Measurements from ENCODE around the gene MALT1. TPM values are rescaled to one million over a fixed set of nuclear protein-coding genes. Genes with fewer than 3 reads are reported as not detected.

Gene MALT1, protein sequence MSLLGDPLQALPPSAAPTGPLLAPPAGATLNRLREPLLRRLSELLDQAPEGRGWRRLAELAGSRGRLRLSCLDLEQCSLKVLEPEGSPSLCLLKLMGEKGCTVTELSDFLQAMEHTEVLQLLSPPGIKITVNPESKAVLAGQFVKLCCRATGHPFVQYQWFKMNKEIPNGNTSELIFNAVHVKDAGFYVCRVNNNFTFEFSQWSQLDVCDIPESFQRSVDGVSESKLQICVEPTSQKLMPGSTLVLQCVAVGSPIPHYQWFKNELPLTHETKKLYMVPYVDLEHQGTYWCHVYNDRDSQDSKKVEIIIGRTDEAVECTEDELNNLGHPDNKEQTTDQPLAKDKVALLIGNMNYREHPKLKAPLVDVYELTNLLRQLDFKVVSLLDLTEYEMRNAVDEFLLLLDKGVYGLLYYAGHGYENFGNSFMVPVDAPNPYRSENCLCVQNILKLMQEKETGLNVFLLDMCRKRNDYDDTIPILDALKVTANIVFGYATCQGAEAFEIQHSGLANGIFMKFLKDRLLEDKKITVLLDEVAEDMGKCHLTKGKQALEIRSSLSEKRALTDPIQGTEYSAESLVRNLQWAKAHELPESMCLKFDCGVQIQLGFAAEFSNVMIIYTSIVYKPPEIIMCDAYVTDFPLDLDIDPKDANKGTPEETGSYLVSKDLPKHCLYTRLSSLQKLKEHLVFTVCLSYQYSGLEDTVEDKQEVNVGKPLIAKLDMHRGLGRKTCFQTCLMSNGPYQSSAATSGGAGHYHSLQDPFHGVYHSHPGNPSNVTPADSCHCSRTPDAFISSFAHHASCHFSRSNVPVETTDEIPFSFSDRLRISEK
- polyA plus RNA-seq (2012; ENCODE audit: missing spikeins), result 44.0 TPM

DNA sequence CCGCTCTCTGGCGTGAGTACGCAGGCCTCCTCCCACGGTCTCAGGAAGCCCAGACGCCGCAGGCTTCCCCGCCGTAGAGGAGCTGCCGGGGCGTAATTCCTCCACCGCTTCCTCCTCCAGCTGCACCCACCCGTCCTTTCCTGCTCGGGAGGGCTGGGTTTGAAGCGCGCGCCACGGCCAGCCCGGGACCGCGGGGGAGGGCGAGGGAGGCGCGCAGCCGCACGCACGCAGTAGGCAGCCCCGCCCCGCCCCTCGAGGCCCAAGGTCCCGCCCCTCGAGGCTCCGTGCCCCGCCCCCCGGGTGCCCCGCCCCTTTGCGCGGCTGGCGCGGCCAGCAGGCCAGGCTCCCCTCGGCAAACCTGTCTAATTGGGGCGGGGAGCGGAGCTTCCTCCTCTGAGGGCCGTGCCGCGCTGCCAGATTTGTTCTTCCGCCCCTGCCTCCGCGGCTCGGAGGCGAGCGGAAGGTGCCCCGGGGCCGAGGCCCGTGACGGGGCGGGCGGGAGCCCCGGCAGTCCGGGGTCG, at the start of gene MALT1:
MALT1 (plus strand) TSS at position 355 of the 521 bp plus-strand sequence. CDS start 179 bp downstream, outside the sequence.
- FAIRE-seq (peak; percentile 98), DNase-seq (ENCODE audit: insufficient read length) (peak; percentile 81)
- TF ChIP-seq POLR2A (IDR thresholded peaks at IDR 0.05; ENCODE audit: low read depth, low read length) (peak; percentile 96), POLR2AphosphoS5 (IDR thresholded peaks at IDR 0.05; ENCODE audit: low read depth, low read length) (peak; percentile 69; the same call in 1 of the 2 replicates), TAF1 (IDR thresholded peaks at IDR 0.05; ENCODE audit: borderline replicate concordance, low read depth, low read length) (peak; percentile 93)

DNA sequence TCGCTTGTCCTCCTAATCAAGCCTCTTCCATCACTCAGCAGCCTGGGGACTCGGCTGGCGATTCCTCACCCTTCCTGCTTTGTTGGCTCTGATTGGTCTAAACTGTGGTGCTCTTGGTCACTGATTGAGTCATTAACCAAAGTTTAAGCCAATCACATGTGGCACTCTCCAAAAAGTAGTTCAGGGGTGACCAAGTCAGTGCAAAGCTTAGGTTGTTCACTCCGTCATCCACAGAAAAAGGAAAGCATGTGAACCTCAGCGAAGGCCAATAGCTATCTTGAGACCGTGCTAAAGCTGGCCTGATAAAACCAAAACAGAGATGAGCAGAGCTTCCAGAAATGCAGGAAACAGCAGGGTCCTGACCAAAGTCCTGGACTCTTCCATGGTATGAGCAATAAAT, 47.3 kb upstream of the MALT1 start:
- TF ChIP-seq TAF1 (IDR thresholded peaks at IDR 0.05; ENCODE audit: borderline replicate concordance, low read depth, low read length) (no peak), POLR2A (IDR thresholded peaks at IDR 0.05; ENCODE audit: low read depth, low read length) (no peak), POLR2AphosphoS5 (IDR thresholded peaks at IDR 0.05; ENCODE audit: low read depth, low read length) (no peak)

DNA sequence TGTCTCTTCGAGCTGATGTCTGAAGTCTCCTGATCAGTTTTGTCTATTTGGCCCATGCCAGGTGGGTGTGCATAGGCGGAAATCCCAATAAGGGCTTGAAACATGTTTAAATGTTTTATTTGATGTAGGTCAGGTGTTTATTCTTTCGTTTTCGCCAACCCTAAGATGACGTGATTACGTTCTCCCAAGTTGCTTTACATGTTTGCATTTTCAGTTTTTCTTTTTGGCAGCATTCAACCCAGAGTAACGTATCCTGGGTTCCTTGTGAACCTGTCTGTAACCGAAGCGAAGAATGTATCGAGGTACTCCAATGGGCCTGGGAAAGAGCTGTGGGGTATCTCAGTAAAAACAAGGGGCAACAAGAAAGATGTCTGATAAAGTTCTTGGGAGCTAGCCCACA, 45.4 kb upstream of the MALT1 start:
- TF ChIP-seq POLR2AphosphoS5 (IDR thresholded peaks at IDR 0.05; ENCODE audit: low read depth, low read length), result no peak
- TF ChIP-seq TAF1 (IDR thresholded peaks at IDR 0.05; ENCODE audit: borderline replicate concordance, low read depth, low read length), result no peak
- no peak for TF ChIP-seq POLR2A (IDR thresholded peaks at IDR 0.05; ENCODE audit: low read depth, low read length)
- FAIRE-seq (peak; percentile 38), DNase-seq (ENCODE audit: insufficient read length) (no peak)

More for the DNA sequence above, 47.3 kb upstream of the MALT1 start:
- FAIRE-seq (no peak), DNase-seq (ENCODE audit: insufficient read length) (no peak)

DNA sequence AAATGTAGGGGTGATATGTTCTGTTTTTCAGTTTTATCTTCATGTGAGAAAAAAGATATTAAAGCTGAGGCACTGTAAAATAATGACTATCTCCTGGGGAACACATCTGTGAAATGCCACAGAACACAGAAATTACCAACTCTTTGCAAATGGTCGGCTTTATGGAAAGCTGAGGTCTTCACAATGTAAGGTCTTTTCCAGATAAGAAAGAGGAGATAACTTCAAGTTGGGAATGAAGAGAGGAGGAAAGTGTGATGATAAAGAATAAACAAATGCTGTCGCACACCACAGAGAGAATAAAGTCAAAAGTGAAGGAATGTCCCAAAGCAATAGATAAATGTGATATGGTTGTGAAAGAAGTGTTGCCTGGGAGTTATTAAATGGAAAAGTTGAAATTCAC, 41.2 kb upstream of the MALT1 start:
- FAIRE-seq, result no peak
- TF ChIP-seq POLR2A (IDR thresholded peaks at IDR 0.05; ENCODE audit: low read depth, low read length), result no peak
- no peak for TF ChIP-seq TAF1 (IDR thresholded peaks at IDR 0.05; ENCODE audit: borderline replicate concordance, low read depth, low read length)
- TF ChIP-seq POLR2AphosphoS5 (IDR thresholded peaks at IDR 0.05; ENCODE audit: low read depth, low read length), result no peak
- DNase-seq (ENCODE audit: insufficient read length), result no peak

DNA sequence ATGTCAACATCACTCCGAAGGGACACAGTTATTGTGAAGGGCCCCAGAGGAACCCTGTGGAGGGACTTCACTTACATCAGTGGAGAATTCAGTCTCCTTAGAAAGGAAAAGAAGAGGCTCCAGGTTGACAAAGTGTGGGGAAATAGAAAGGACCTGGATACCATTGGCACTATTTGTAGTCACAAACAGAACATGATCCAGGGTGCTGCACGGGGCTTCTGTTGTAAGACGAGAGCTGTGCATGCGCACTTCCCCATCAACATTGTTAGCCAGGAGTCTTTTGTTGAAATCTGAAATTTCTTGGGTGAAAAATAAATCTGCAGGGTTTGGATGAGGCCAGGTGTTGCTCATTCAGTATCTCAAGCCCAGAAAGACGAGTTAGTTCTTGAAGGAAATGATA, 40.0 kb upstream of the MALT1 start:
- FAIRE-seq (no peak), DNase-seq (ENCODE audit: insufficient read length) (no peak)
- TF ChIP-seq POLR2AphosphoS5 (IDR thresholded peaks at IDR 0.05; ENCODE audit: low read depth, low read length), result no peak
- TF ChIP-seq TAF1 (IDR thresholded peaks at IDR 0.05; ENCODE audit: borderline replicate concordance, low read depth, low read length), result no peak

DNA sequence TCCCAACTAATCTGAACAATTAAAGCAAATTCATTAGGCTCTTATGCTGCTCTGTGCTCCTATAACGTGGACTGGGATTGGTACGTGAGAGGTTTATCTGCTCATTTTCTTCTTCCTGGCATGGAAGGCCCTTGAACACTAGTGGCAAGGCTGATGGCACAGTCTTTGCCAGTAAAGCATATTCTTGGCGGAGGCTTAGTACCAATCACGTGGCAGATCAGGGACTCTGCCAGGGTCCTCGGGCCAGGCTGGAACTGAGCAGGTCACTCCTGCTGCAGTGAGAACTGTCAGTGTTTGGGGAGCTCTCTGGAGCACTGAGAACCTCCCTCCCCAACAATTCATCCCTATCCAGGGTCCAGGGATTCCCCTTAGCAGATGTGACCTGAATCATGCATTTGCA, 38.7 kb upstream of the MALT1 start:
- no peak for DNase-seq (ENCODE audit: insufficient read length)
- no peak for FAIRE-seq
- no peak for TF ChIP-seq TAF1 (IDR thresholded peaks at IDR 0.05; ENCODE audit: borderline replicate concordance, low read depth, low read length)
- TF ChIP-seq POLR2A (IDR thresholded peaks at IDR 0.05; ENCODE audit: low read depth, low read length), result no peak

DNA sequence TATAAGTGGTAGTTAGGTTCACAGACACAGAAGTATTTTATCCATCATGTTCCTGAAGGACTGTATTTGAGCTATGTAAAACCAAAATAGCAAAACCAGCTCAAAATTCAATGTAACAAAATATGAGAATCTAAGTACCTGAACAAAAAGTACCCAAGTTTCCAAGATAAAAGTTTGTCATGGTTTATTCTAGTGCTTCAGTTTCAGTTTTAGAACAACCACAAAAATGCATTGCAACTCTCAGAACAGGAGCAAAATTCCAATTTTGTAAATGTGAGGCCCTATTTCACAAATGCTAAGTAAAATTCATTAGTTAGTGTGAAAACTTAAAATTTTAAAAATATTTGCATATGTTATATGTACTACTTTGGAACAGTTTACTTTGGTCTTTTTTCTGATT, 37.4 kb upstream of the MALT1 start:
- TF ChIP-seq POLR2AphosphoS5 (IDR thresholded peaks at IDR 0.05; ENCODE audit: low read depth, low read length) (no peak), TAF1 (IDR thresholded peaks at IDR 0.05; ENCODE audit: borderline replicate concordance, low read depth, low read length) (no peak), POLR2A (IDR thresholded peaks at IDR 0.05; ENCODE audit: low read depth, low read length) (no peak)
- DNase-seq (ENCODE audit: insufficient read length) (no peak), FAIRE-seq (no peak)

DNA sequence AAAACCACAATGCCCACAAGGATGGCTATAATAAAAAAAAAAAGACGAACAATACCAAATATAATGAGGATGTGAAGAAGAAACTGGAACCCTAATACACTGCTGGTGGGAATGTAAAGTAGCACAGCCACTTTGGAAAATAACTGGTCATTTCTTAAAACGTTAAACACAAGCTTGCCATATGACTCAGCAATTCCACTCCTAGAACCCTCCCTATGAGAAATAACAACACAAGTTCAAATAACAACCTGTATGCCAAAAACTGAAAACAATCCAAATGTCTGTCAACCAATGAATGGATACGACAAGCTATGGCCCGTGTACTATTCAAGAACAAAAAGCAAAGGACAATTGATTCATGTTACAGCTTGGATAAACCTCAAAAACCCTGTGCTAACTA, 35.4 kb upstream of the MALT1 start:
- peak; percentile 79 for FAIRE-seq
- TF ChIP-seq TAF1 (IDR thresholded peaks at IDR 0.05; ENCODE audit: borderline replicate concordance, low read depth, low read length), result no peak
- TF ChIP-seq POLR2A (IDR thresholded peaks at IDR 0.05; ENCODE audit: low read depth, low read length), result no peak
- DNase-seq (ENCODE audit: insufficient read length), result no peak

DNA sequence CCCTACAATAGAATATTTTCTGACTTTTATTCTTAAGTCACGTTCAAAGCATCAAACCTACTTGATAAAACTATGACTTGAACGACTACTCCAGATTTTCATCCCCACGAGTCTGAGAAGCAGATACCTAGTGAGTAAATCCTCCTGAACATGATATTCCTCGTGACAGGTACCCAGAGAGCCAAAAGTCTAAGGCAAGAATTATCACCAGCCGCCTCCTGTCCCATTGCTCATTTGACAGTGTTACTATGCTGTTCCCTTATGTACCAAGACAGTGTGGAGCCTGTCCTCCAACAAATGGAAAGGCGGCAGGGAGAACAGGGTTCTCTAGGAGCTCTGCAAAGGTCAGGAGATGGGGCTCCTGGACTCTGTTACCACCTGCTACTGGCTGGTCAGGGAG, 34.1 kb upstream of the MALT1 start:
- DNase-seq (ENCODE audit: insufficient read length) (no peak), FAIRE-seq (no peak)
- no peak for TF ChIP-seq TAF1 (IDR thresholded peaks at IDR 0.05; ENCODE audit: borderline replicate concordance, low read depth, low read length)
- TF ChIP-seq POLR2AphosphoS5 (IDR thresholded peaks at IDR 0.05; ENCODE audit: low read depth, low read length), result no peak
- TF ChIP-seq POLR2A (IDR thresholded peaks at IDR 0.05; ENCODE audit: low read depth, low read length), result no peak

DNA sequence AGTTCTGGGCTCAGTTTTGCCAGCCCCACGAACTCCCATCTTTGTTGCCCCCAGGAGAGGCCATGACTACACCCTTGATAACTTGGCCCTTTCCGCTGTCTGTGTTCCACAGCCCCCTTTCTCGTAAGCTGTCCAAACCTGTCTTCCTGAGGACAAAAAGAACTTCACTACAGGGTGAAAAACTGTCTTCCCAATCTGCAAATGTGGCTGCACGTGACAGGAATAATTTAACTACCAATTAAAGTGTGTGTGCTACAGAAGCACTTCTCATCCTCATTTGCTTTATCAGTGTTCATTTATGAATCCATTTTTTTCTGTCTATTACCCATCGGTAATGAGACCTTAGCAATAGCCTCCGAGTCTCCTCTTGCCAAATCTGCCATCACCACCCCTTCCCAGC, 33.3 kb upstream of the MALT1 start:
- DNase-seq (ENCODE audit: insufficient read length), result no peak
- TF ChIP-seq POLR2AphosphoS5 (IDR thresholded peaks at IDR 0.05; ENCODE audit: low read depth, low read length), result no peak
- TF ChIP-seq TAF1 (IDR thresholded peaks at IDR 0.05; ENCODE audit: borderline replicate concordance, low read depth, low read length), result no peak
- no peak for TF ChIP-seq POLR2A (IDR thresholded peaks at IDR 0.05; ENCODE audit: low read depth, low read length)
- peak; percentile 46 for FAIRE-seq

DNA sequence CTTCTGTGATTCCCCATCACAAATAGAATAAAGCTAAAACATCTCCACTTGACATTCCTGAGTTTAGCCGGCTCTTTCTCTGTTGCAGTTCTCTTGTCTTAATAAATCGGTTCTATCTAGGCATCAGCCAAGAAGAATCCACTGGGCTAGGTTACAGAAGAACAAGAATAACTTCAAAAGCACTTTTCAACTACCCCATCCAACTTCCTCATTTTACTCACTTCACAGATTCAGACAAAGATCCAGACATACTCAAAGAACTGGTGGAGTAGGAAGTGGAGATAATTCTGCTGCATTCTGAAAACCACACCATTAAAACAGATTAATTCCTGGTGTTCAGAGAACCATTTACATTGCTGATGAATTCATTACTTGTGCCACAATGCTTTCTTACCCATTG, 32.8 kb upstream of the MALT1 start:
- peak; percentile 79 for FAIRE-seq
- no peak for DNase-seq (ENCODE audit: insufficient read length)
- no peak for TF ChIP-seq POLR2A (IDR thresholded peaks at IDR 0.05; ENCODE audit: low read depth, low read length)
- TF ChIP-seq POLR2AphosphoS5 (IDR thresholded peaks at IDR 0.05; ENCODE audit: low read depth, low read length), result no peak
- no peak for TF ChIP-seq TAF1 (IDR thresholded peaks at IDR 0.05; ENCODE audit: borderline replicate concordance, low read depth, low read length)

Data from GM12892 (cell line).